Hepatocyte (in vitro differentiated cells): ENCODE measurements around the gene PIEZO1.

ENCODE experiments used
- CTCF ChIP-seq: fragments of 200-600 bp; sonication (generic); IDR thresholded peaks from 2 replicates; pipeline ENCODE4 v1.5.1; 2016; ENCODE audit warnings: antibody characterized with exemption, mild to moderate bottlenecking; ENCODE audit not compliant: poor library complexity
- EZH2 ChIP-seq: fragments of 200-600 bp; sonication (generic); IDR thresholded peaks from 2 replicates; pipeline ENCODE4 v1.6.1; 2016; ENCODE audit warnings: antibody characterized with exemption, mild to moderate bottlenecking, borderline replicate concordance

- no peak for TF ChIP-seq CTCF
- no peak for TF ChIP-seq EZH2
Observed at GRCh38 chr16:88825146-88825545, 40.1 kb upstream of the PIEZO1 start.
